GM19452 (cell line): ENCODE measurements around the gene CACNG6.
"Not testable (repeated sequence)": the region's sequence is repeated elsewhere in the genome, so short reads cannot be mapped to it uniquely, and the experiment has no call there.

Source experiments
- ATAC-seq: cut with Tn5 transposase; IDR thresholded peaks from one replicate; pipeline ENCODE4 v1.9.1; 2021; ENCODE audit not compliant: unreplicated experiment

The CACNG6 gene

DNA sequence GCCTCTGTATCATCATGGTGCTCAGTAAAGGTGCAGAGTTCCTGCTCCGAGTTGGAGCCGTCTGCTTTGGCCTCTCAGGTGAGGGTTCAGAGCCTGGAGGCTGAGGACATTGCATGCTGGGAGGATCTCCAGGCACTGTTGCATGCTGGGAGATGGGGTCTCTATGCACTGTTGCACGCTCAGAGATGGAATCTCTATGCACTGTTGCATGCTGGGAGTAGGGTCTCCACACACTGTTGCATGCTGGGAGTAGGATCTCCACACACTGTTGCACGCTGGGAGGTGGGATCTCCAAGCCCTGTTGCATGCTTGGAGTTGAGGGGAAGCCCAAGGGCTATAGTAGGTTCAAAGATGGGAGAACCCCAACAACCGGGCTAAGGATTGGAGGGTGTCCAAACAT is 8.3 kb downstream of the CACNG6 start:
- no peak for ATAC-seq

DNA sequence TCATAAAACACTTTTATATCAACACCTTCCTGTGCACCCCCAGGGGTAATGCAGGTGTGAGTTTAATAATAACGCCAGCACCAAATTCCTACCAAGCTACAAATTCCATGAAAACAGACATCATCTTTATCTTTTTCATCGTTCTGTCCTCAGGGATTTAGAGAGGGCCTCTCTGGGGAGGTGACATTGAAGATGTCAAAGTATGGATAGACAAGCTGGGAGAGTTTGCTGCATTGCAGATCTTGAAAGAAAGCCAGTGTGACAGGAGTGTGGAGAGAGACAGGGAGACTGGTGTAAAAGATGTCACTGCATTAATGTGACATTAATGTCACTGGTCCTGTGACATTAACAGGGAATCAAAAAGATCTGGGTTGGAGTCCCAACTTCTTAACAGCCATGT is 10.1 kb downstream of the CACNG6 start:
- no peak for ATAC-seq

DNA sequence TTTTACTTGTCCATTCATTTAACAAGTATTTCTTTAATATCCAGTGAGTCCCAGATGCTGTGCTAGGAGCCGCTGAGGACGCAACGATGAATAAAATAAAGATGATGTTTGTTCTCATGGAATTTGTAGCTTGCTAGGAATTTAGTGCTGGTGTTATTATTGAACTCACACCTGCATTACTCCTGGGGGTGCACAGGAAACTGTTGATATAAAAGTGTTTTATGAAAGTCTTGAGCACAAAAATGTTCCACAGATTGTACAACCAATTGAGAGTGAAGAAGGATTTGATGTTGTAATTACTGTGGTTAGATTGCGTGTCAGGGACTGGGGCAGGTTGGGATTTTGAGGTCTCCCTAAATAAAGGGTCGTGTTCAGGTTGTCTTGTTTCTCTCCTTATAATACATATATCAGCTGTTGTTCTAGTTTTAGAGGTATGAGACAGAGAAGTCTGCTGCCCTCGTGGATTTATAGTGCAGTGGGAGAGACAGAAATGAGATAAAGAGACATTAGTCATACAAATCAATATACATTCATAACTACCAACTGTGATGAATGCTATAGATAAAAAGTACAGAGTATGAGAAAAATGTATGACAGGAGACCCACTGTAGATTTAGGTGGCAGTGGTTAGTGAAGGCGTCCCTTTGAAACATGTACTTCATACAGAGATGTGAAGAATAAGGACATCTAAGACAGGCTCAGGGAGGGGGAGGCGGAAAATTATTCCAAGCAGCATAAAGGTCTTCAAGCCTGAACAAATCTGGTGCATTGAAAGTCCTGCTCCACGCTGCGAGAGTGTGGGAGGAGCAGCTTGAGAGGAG is 11.3 kb downstream of the CACNG6 start:
- ATAC-seq: no peak

DNA sequence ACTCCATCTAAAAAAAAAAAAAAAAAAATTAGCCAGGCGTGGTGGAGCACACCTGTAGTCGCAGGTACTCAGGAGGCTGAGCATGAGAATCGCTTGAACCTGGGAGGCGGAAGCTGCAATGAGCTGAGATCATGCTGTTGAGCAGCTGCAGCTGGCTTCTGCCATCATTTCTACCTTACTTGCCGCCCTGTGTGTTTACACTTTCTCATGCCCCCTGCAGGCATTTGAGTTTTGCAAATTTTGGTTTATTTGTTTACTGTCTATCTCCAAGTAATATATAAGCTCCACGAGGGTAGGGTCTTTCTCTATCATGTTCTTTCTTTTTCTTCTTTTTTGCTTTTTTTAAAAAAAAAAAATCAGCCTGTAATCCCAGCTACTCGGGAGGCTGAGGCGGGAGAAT is 18.0 kb downstream of the CACNG6 start:
- ATAC-seq: no peak

DNA sequence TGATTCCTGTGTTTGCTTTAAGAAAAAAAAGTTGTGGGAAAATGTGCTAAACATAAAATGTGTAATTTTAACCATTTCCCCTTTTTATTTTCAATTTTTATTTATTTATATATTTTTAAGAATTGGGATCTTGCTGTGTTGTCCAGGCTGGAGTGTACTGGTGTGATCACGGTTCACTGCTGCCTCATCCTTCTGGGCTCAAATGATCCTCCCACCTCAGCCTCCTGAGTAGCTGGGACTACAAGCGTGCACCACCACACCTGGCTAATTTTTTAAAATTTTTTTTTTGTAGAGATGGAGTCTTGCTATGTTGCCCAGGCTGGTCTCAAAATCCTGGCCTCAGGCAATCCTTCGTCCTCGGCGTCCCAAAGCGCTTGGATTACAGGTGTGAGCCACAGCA is 19.0 kb downstream of the CACNG6 start:
- ATAC-seq: no peak

DNA sequence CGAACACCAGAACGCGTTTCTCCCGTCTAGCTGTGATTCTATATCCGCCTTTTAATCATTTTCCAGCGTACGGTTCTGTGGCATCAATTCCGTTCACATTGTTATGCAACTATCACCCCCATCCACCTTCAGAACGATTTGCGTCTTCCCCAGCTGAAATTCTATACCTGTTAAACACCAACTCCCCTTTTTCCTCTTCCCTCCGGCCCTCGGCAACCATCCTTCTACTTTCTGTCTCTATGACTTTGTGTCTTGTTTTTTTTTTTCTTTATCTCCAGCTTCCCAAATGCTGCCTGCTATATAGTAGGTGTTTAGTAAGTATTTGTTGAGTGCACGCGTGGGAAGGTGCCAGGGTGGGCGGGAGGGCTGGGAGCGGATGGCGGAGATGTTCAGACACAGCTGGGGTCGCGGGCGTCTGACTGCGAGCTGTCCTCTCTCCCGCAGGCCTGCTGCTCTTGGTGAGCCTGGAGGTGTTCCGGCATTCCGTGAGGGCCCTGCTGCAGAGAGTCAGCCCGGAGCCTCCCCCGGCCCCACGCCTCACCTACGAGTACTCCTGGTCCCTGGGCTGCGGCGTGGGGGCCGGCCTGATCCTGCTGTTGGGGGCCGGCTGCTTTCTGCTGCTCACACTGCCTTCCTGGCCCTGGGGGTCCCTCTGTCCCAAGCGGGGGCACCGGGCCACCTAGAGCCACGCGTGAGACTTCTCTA is 20.2 kb downstream of the CACNG6 start:
- ATAC-seq: no peak

DNA sequence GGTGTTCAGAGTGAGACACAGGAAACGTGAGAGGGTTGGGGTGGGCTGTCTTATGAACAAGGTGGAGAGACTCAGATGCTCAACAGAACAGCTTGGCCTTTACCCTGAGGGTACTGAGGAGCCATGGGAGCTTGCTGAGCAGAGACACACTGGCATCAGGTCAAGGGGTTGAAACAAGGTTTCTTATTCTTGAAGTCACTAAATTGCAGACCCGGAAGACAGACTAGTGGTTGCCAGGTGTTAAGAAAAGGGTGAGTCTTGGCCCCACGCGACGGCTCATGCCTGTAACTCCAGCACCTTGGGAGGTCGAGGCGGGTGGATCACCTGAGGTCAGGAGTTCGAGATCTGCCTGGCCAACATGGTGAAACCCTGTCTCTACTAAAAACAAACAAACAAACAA is 22.4 kb downstream of the CACNG6 start:
- no peak for ATAC-seq

DNA sequence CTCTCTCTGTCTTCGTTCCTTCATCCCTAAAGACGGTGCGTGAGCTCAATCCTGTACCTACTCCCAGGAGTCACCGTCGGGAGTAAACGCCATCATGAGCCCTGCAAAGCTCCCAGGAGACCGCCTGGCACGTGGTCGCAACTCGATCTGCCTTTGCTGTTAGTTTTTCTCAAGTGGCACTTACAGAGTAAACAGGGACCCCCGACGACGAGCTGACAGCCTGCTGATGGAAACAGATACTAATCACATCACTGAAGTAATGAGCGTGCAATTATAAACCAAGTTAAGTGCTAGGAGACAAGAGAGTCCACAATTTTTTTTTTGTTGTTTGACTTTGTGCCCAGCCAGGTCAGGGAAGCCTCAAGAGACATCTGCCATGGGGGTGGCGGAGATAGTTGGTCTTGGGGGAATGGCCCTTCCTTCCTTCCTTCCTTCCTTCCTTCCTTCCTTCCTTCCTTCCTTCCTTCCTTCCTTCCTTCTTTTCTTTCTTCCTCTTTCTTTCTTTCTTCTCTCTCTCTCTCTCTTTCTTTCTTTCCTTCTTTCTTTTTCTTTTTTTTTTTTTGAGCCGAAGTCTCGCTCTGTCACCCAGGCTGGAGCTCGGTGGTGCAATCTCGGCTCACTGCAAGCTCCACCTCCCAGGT is 23.6 kb downstream of the CACNG6 start:
- ATAC-seq: no peak

DNA sequence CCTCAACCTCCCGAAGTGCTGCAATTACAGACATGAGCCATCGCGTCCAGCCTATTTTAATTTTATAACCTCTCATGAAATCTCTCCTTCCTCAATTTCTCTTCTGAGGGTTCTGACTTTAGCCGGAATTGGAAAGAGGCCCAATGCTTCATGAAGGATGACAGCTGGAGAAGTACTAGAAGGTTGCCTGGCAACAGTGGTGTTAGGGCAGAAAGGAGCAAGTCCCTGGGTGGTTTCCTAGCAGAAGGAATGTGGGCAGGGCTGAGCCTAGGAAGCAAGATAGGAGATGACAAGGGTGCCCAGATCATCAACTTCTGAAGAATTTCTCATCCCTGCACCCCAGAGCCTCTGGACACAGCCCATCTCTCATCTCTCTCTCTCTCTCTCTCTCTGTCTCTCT is 25.8 kb downstream of the CACNG6 start:
- no peak for ATAC-seq

DNA sequence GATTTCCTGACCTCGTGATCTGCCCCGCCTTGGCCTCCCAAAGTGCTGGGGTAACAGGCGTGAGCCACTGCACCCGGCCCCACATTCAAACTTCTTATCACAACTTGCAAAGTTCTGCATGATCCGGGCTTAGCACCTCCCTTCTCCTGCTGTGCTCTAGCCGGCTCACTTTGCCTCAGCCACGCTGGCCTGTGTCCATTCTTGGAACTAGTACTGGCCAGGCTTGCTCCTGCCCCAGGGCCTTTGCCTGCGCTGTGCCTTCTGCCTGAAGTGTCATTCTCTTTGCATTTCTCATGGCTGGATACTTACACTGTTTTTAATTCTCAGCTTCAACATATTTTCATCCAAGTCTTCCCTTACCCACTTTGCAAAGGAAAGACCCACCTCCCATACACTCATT is 29.9 kb downstream of the CACNG6 start:
- ATAC-seq: no peak

DNA sequence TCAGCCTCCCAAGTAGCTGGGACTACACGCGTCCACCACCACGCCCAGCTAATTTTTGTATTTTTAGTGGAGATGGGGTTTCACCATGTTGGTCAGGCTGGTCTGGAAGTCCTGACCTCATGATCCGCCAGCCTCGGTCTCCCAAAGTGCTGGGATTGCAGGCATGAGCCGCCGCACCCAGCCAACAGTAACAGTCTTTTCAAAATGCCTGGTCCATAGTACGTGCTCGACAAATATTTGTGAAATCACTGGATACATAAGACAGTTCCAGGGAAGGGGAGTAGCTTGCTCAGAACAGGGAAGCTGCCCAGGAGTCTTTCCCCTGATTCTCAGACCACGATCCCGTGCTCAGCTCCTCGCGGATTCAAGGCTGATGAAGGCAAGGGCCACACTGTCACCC is 30.5 kb downstream of the CACNG6 start:
- ATAC-seq: no peak

DNA sequence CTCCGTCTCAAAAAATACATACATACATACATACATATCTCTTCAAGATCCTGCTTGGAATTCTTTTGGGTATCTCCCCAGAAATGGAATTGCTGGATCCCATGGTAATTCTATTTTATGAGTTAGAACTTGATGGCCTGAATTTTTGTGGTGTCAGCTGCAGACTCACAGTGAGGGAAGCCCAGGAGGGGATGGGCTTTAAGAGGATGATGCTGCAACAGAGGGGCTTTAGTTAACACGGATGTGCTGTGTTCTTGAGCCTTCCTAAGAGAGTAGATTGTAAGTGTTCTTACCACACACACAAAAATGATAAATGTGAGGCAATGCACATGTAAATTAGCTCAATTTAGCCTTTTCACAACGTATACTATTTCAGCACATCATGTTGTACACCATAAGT is 31.8 kb downstream of the CACNG6 start:
- ATAC-seq: no peak

DNA sequence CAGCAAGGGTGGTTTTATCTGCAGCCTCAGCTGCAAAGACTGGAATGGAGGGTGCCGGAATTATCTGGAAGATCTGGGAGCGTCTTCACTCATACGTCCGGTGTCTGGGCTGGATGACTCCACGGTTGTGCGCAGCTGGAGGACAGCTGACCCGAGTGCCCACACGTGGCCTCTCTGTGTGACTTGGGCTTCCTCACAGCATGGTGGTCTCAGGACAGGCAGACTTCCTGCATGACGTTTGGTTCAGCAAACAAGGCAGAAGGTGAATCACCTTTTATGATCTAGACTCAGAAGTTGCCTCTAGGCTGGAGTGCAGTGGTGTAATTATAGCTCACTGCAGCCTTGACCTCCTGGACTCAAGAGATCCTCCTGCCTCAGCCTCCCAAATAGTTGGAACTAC is 33.2 kb downstream of the CACNG6 start:
- no peak for ATAC-seq

DNA sequence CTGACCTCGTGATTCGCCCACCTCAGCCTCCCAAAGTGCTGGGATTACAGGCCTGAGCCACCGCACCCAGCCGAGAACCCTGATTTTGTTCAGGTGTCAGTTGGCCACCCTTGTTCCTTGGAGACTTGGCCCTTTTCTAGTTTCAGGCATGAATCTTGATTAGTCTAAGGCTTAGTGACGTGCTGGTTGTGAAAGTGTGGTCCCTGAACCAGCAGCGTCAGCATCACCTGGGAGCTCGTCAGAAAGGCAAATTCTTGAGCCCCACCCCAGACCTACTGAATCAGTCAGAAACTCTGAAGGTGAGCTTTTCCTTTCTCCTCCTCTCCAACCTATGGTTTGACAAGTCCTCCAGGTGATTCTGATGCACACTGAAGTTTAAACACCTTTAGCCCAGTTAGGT is 35.2 kb downstream of the CACNG6 start:
- ATAC-seq: no peak

DNA sequence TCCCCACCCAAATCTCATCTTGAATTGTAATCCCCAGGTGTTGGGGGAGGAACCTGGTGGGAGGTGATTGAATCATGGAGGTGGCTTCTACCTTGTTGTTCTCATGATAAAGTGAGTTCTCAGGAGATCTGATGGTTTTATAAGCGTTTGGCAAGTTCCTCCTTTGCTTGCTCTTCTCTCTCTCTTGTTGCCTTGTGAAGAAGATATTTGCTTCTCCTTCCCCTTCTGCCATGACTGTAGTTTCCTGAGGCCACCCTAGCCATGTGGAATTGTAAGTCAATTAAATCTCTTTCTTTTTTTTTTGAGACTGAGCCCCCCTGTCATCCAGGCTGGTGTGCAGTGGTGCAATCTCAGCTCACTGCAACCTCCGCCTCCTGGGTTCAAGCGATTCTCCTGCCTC is 37.9 kb downstream of the CACNG6 start:
- no peak for ATAC-seq

DNA sequence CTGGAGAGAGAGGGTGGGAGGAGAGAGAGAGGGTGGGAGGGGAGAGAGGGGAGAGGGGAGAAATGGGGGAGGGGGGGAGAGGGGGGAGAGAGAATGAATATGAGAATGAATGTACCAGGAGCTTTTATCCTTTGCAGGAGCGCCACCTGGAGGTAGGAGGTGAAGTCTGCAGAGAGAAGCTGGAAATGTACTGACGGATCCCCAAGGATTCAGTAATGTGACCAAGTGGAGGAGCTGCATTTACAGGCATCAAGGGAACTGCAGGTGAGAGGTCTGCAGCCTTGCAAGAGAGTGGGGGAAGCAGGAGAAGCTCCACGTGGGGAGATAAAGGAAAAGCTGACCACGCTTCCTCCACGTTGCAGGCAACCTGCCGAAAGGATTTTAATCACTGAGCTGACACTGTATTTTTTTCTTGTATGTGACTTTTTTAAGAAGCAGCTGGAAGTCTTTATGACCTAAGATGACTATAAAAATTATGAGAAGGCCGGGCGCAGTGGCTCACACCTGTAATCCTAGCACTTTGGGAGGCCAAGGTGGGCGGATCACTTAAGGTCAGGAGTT is 38.6 kb downstream of the CACNG6 start:
- no peak for ATAC-seq

DNA sequence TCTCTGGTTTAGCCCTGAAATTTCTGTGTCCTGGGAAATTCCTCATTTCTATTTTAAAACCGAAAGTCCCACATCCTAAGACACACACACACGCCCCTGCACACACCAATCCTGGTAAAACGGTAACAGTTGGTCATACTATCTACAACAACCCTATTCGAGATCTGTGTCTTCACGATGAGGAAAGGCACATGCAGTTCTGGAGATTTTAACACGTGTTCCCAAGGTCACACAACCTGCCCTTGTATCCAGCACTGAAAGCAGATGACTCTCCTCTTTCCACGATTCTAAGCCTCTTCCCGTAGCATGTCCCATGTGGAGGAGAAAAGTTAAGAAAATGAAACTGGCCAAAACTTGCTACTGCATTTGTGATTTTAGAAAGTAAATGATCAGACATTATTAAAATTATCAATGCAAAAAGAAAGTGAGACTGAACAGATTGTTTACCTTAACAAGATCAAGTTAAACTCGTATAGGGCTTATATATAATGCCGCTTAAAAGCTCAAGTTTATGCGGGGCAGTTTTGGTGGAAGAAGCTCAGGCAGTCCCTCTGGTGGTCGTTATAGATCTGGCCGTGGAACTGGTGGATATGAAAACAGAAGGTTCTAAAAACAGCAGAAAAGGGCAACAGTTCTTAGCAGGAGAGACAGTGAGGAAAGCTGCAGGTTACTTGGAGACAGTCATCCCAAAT is 39.6 kb downstream of the CACNG6 start:
- no peak for ATAC-seq

DNA sequence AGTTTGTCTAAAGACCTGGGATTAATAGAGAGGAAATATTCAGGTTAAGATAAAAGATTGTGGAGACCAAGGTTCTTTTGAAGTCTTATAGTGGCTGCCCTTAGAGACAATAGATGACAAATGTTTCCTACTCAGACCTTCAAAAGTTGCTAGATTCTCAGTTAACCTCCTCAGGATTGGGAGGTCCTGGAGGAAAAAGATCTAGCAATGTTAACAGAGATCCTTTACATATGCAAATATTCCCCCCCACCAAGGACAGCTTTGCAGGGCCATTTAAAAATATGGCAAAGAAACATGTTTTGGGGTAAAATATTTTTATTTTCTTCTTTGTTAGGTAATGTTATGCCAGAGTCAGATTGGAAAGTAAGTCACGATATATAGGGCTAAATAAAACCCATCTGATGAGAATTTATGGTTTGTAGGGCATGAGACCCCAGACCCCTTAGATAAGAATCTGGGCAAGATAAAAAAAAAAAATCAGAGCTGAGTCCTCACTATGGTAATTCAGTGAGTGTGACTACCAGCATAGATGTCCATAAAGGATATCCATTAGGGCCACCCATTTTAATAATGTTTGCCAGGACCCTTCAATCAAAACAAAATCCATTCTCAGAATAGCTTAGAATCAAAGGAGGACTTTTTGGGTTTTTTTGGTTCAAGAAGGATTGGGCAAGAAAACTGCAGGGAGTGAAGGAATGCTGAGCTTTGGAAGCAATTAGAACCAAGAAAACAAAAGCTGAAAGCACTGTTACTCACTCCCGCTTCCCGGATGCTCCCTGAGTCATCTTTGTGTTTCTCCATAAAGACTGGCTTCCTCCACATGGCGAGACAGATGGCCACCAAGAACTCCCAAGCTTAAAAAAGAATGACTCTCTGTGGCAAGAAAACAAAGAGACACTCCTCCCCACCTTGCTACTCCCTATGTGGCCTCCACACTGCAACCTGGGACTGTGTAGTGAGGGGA is 44.1 kb downstream of the CACNG6 start:
- no peak for ATAC-seq

DNA sequence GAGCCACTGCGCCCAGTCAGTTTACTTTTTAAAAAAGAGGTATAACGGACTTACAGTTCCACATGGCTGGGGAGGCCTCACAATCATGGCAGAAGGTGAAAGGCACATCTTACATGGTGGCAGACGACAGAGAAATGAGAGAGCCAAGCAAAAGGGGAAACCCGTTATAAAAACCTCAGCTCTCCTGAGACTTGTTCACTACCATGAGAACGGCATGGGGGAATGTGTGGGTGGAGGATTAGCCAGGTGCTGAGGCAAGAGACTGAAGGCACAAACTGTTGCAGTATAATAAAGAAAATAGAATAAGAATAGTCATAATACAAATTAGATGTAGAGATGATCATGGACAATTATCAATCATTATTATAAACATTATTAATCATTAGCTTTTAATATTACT is 45.1 kb downstream of the CACNG6 start:
- ATAC-seq: not testable (repeated sequence)

DNA sequence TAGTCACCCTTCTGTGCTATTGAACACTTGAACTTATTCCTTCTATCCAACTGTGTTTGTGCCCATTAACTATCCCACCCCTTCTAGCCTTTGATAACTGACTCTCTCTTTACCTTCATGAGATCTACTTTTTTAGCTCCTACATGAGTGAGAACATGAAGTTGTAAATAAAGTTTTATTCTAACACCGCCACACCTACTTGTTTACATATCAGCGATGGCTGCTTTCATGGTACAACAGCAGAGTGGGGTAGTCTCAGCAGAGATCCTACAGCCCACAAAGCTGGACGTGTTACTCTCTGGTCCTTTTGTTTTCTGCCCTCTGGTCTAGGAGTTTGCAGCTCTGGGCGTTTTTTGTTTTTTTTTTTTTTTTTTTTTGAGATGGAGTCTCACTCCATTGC is 48.6 kb downstream of the CACNG6 start:
- no peak for ATAC-seq
